Measurements from ENCODE around the gene ATXN1.
"Not testable (repeated sequence)": the region's sequence is repeated elsewhere in the genome, so short reads cannot be mapped to it uniquely, and the experiment has no call there.

Gene ATXN1

GRCh38 chr6:16712255-16712930 lies 48.9 kb downstream of the ATXN1 start:
- H2AK5ac ChIP-seq (ENCODE audit: low read length, severe bottlenecking) = peak overlapping the region; percentile 95
- peak overlapping the region; percentile 64 to 67 for H3K4ac ChIP-seq (ENCODE audit: low read depth in 1 of 2, low read length in 2 of 2)
- H4K8ac ChIP-seq (ENCODE audit: low read length) = peak overlapping the region; percentile 84
- H3K4me1 ChIP-seq (ENCODE audit: control insufficient read depth, insufficient read depth, low read depth, low read length) = peaks cover 9% of the 10 kb centered on the region
- H4K91ac ChIP-seq (ENCODE audit: low read length) = no peak overlapping the region
- no peak overlapping the region for H2BK5ac ChIP-seq (ENCODE audit: low read depth, low read length, poor library complexity, severe bottlenecking)
- peak overlapping the region; percentile 43 to 92 for H3K18ac ChIP-seq (ENCODE audit: low read depth in 1 of 2, low read length in 2 of 2)
- H3K27me3 ChIP-seq (ENCODE audit: control insufficient read depth in 1 of 2, insufficient read depth in 1 of 2, low read length in 2 of 2) = no peaks in the 10 kb centered on the region
- H3K9ac ChIP-seq (ENCODE audit: low read length) = peak overlapping the region; percentile 90
- peaks cover 27% of the 10 kb centered on the region for H3K79me1 ChIP-seq (replicated peaks; ENCODE audit: low read length, poor library complexity, severe bottlenecking)
- peak overlapping the region; percentile 28 to 89 for H2BK12ac ChIP-seq (ENCODE audit: low read length in 2 of 2)
- peak; percentile 45 for DNase-seq
- peak overlapping the region; percentile 49 for H3K4me2 ChIP-seq (ENCODE audit: low read length, poor library complexity, severe bottlenecking)
- peak overlapping the region; percentile 65 for H3K27ac ChIP-seq (ENCODE audit: low read length, poor library complexity, severe bottlenecking)
- H2AFZ ChIP-seq (ENCODE audit: low read depth, low read length) = no peak overlapping the region
- peak overlapping the region; percentile 23 for H2BK15ac ChIP-seq (ENCODE audit: low read depth, poor library complexity, severe bottlenecking)
- H3K23ac ChIP-seq (ENCODE audit: low read length in 2 of 2) = no peak overlapping the region
- peak overlapping the region in 1 of 2 experiments; percentile 9 for H3K14ac ChIP-seq (ENCODE audit: low read length in 2 of 2)
- H3K36me3 ChIP-seq (ENCODE audit: control insufficient read depth in 1 of 2, insufficient read depth in 2 of 2, low read depth in 1 of 2, low read length in 2 of 2) = peaks cover 4 to 8% of the 10 kb centered on the region in 2 experiments
- H3K9me3 ChIP-seq (ENCODE audit: control insufficient read depth, low read length) = no peaks in the 10 kb centered on the region
- WGBS = 46% methylated on average over 10 of the region's 12 CpGs
- H3K4me3 ChIP-seq (ENCODE audit: insufficient read depth in 1 of 2, low read depth in 1 of 2, low read length in 2 of 2) = peak overlapping the region in 1 of 2 experiments; percentile 64
- no peak overlapping the region for H2BK120ac ChIP-seq (ENCODE audit: low read depth, low read length)

- Histone ChIP-seq H3K14ac (ENCODE audit: low read length in 2 of 2) (no peak overlapping the region), H3K9me3 (ENCODE audit: control insufficient read depth, low read length) (no peaks in the 10 kb centered on the region), H3K9ac (ENCODE audit: low read length) (peak overlapping the region; percentile 90), H3K18ac (ENCODE audit: low read depth in 1 of 2, low read length in 2 of 2) (peak overlapping the region in 1 of 2 experiments; percentile 11), H3K79me1 (replicated peaks; ENCODE audit: low read length, poor library complexity, severe bottlenecking) (peaks cover 22% of the 10 kb centered on the region), H3K36me3 (ENCODE audit: control insufficient read depth in 1 of 2, insufficient read depth in 2 of 2, low read depth in 1 of 2, low read length in 2 of 2) (peaks cover 0 to under 1% of the 10 kb centered on the region in 2 experiments), H4K8ac (ENCODE audit: low read length) (no peak overlapping the region), H2AFZ (ENCODE audit: low read depth, low read length) (no peak overlapping the region), H2BK12ac (ENCODE audit: low read length in 2 of 2) (no peak overlapping the region), H2BK5ac (ENCODE audit: low read depth, low read length, poor library complexity, severe bottlenecking) (no peak overlapping the region), H2BK120ac (ENCODE audit: low read depth, low read length) (peak overlapping the region; percentile 1), H3K4me1 (ENCODE audit: control insufficient read depth, insufficient read depth, low read depth, low read length) (peaks cover 9% of the 10 kb centered on the region), H4K91ac (ENCODE audit: low read length) (no peak overlapping the region), H3K4me2 (ENCODE audit: low read length, poor library complexity, severe bottlenecking) (no peak overlapping the region), H2BK15ac (ENCODE audit: low read depth, poor library complexity, severe bottlenecking) (no peak overlapping the region), H2AK5ac (ENCODE audit: low read length, severe bottlenecking) (peak overlapping the region; percentile 91), H3K4me3 (ENCODE audit: insufficient read depth in 1 of 2, low read depth in 1 of 2, low read length in 2 of 2) (no peak overlapping the region), H3K4ac (ENCODE audit: low read depth in 1 of 2, low read length in 2 of 2) (no peak overlapping the region), H3K27me3 (ENCODE audit: control insufficient read depth in 1 of 2, insufficient read depth in 1 of 2, low read length in 2 of 2) (no peaks in the 10 kb centered on the region), H3K23ac (ENCODE audit: low read length in 2 of 2) (no peak overlapping the region), H3K27ac (ENCODE audit: low read length, poor library complexity, severe bottlenecking) (peak overlapping the region; percentile 51)
- DNase-seq = no peak
- WGBS = 100% methylated on average over 4 of the region's 8 CpGs
Measured at GRCh38 chr6:16711546-16712254, 49.6 kb downstream of the ATXN1 start.

- no peak overlapping the region for H4K8ac ChIP-seq (ENCODE audit: low read length)
- H2BK12ac ChIP-seq (ENCODE audit: low read length in 2 of 2) = no peak overlapping the region
- no peak overlapping the region for H3K4me2 ChIP-seq (ENCODE audit: low read length, poor library complexity, severe bottlenecking)
- DNase-seq = no peak
- H3K79me1 ChIP-seq (replicated peaks; ENCODE audit: low read length, poor library complexity, severe bottlenecking) = peaks cover 26% of the 10 kb centered on the region
- no peak overlapping the region for H3K4me3 ChIP-seq (ENCODE audit: insufficient read depth in 1 of 2, low read depth in 1 of 2, low read length in 2 of 2)
- no peaks in the 10 kb centered on the region for H3K36me3 ChIP-seq (ENCODE audit: control insufficient read depth in 1 of 2, insufficient read depth in 2 of 2, low read depth in 1 of 2, low read length in 2 of 2)
- H3K4me1 ChIP-seq (ENCODE audit: control insufficient read depth, insufficient read depth, low read depth, low read length) = peaks cover 10% of the 10 kb centered on the region
- H3K4ac ChIP-seq (ENCODE audit: low read depth in 1 of 2, low read length in 2 of 2) = no peak overlapping the region
- H4K91ac ChIP-seq (ENCODE audit: low read length) = no peak overlapping the region
- 96% methylated on average over 3 of the region's 3 CpGs for WGBS
- H3K9ac ChIP-seq (ENCODE audit: low read length) = no peak overlapping the region
- H3K27ac ChIP-seq (ENCODE audit: low read length, poor library complexity, severe bottlenecking) = no peak overlapping the region
- no peak overlapping the region for H2BK5ac ChIP-seq (ENCODE audit: low read depth, low read length, poor library complexity, severe bottlenecking)
- no peak overlapping the region for H2BK15ac ChIP-seq (ENCODE audit: low read depth, poor library complexity, severe bottlenecking)
- no peak overlapping the region for H3K14ac ChIP-seq (ENCODE audit: low read length in 2 of 2)
- H2AFZ ChIP-seq (ENCODE audit: low read depth, low read length) = no peak overlapping the region
- H2AK5ac ChIP-seq (ENCODE audit: low read length, severe bottlenecking) = no peak overlapping the region
- no peak overlapping the region for H2BK120ac ChIP-seq (ENCODE audit: low read depth, low read length)
- no peaks in the 10 kb centered on the region for H3K27me3 ChIP-seq (ENCODE audit: control insufficient read depth in 1 of 2, insufficient read depth in 1 of 2, low read length in 2 of 2)
- H3K9me3 ChIP-seq (ENCODE audit: control insufficient read depth, low read length) = no peaks in the 10 kb centered on the region
- H3K23ac ChIP-seq (ENCODE audit: low read length in 2 of 2) = no peak overlapping the region
- H3K18ac ChIP-seq (ENCODE audit: low read depth in 1 of 2, low read length in 2 of 2) = no peak overlapping the region
Measured at GRCh38 chr6:16706911-16707783, 54.1 kb downstream of the ATXN1 start.

GRCh38 chr6:16706491-16706890 lies 54.8 kb downstream of the ATXN1 start:
- not testable (repeated sequence) for H3K36me3 ChIP-seq (ENCODE audit: control insufficient read depth in 1 of 2, insufficient read depth in 2 of 2, low read depth in 1 of 2, low read length in 2 of 2); H3K27ac ChIP-seq (ENCODE audit: low read length, poor library complexity, severe bottlenecking); H3K9me3 ChIP-seq (ENCODE audit: control insufficient read depth, low read length); H2BK15ac ChIP-seq (ENCODE audit: low read depth, poor library complexity, severe bottlenecking); H3K4ac ChIP-seq (ENCODE audit: low read depth in 1 of 2, low read length in 2 of 2); H3K4me1 ChIP-seq (ENCODE audit: control insufficient read depth, insufficient read depth, low read depth, low read length); H3K4me3 ChIP-seq (ENCODE audit: insufficient read depth in 1 of 2, low read depth in 1 of 2, low read length in 2 of 2); H3K9ac ChIP-seq (ENCODE audit: low read length); H3K4me2 ChIP-seq (ENCODE audit: low read length, poor library complexity, severe bottlenecking); H3K18ac ChIP-seq (ENCODE audit: low read depth in 1 of 2, low read length in 2 of 2); H2BK12ac ChIP-seq (ENCODE audit: low read length in 2 of 2); H3K23ac ChIP-seq (ENCODE audit: low read length in 2 of 2); H4K91ac ChIP-seq (ENCODE audit: low read length); H4K8ac ChIP-seq (ENCODE audit: low read length); H2AFZ ChIP-seq (ENCODE audit: low read depth, low read length); H2BK5ac ChIP-seq (ENCODE audit: low read depth, low read length, poor library complexity, severe bottlenecking); H3K27me3 ChIP-seq (ENCODE audit: control insufficient read depth in 1 of 2, insufficient read depth in 1 of 2, low read length in 2 of 2); DNase-seq; H2AK5ac ChIP-seq (ENCODE audit: low read length, severe bottlenecking); H3K14ac ChIP-seq (ENCODE audit: low read length in 2 of 2); H2BK120ac ChIP-seq (ENCODE audit: low read depth, low read length)
- H3K79me1 ChIP-seq (replicated peaks; ENCODE audit: low read length, poor library complexity, severe bottlenecking) = peaks cover 23% of the 10 kb centered on the region
- WGBS = 83% methylated on average over 1 of the region's 7 CpGs
